Measurements from ENCODE around the gene NR4A1. TPM values are rescaled to one million over a fixed set of nuclear protein-coding genes. Genes with fewer than 3 reads are reported as not detected.
A peak's percentile ranks its signal among the peaks of the same experiment; 100 is the strongest.

Gene NR4A1
- total and polyA plus RNA-seq, 2 of the 13 experiments (the other 11 are each of a cell fraction or from before 2014, with no cell fraction given), result 5.7 to 15.2 TPM

DNA sequence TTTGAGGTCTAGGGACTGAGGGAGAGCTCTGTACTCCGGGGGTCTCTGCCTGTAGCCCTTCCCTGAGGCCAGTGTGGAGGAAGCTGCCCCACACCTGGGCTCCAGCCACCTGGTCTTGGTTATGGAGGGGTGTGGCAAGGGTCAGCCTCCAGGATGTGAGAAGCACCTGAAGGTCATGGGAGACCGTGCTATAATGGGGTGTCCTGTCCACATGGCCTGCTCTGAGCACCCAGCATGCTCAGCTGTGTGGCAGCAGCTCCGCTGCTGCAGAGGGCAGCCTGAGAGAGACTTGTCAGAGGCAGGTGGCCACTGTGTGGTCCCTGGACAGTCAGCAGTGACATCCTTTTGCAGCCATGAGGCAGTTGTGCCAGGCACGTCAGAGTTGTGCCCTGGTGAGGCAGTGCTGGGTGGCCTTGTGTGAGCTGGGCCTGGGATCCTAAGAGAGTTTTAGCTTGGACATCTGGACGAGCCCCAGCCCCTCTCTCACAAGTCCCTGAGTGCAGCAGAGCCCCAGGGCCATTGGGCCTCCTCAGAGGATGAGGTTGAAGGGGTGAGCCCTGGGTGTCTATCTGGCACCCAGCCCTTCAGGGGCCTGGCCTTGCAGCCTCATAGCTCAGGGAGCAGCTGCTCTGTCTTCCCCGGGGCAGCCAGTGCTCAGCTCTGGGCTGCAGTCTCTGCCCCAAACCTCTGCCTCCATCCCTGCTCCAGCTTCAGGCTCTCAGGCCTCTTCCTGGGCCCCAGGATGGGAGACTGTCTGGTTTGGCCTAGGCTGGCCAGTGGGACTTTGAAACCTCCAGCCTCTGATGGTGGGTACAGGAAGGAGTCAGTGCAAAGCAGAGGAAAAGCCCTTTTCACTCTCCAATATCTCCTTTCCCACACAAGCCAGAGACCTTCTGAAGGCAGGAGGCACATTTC, 11.2 kb downstream of the NR4A1 start (continued):
- TF ChIP-seq, protein P1, sequence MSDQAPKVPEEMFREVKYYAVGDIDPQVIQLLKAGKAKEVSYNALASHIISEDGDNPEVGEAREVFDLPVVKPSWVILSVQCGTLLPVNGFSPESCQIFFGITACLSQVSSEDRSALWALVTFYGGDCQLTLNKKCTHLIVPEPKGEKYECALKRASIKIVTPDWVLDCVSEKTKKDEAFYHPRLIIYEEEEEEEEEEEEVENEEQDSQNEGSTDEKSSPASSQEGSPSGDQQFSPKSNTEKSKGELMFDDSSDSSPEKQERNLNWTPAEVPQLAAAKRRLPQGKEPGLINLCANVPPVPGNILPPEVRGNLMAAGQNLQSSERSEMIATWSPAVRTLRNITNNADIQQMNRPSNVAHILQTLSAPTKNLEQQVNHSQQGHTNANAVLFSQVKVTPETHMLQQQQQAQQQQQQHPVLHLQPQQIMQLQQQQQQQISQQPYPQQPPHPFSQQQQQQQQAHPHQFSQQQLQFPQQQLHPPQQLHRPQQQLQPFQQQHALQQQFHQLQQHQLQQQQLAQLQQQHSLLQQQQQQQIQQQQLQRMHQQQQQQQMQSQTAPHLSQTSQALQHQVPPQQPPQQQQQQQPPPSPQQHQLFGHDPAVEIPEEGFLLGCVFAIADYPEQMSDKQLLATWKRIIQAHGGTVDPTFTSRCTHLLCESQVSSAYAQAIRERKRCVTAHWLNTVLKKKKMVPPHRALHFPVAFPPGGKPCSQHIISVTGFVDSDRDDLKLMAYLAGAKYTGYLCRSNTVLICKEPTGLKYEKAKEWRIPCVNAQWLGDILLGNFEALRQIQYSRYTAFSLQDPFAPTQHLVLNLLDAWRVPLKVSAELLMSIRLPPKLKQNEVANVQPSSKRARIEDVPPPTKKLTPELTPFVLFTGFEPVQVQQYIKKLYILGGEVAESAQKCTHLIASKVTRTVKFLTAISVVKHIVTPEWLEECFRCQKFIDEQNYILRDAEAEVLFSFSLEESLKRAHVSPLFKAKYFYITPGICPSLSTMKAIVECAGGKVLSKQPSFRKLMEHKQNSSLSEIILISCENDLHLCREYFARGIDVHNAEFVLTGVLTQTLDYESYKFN (CRISPR knock-in tag; conservative IDR thresholded peaks at IDR 0.05), result peak; percentile 10; the same call in 1 of the 2 replicates
- TF ChIP-seq MBD4 (IDR thresholded peaks at IDR 0.05; ENCODE audit: borderline replicate concordance, low read length) (no peak), NR2C2 (CRISPR knock-in tag; IDR thresholded peaks at IDR 0.05; ENCODE audit: borderline replicate concordance) (peak; percentile 23; the same call in 1 of the 2 replicates), ZFY (CRISPR knock-in tag; IDR thresholded peaks at IDR 0.05) (peak; percentile 65), RBFOX2 (IDR thresholded peaks at IDR 0.05; ENCODE audit: low read depth, low read length) (0 out of 2 replicates have a peak, but pooled peaks have one; percentile 9), TAF1 (CRISPR knock-in tag; IDR thresholded peaks at IDR 0.05) (0 out of 2 replicates have a peak, but pooled peaks have one; percentile 13), ZNF34 (CRISPR knock-in tag; IDR thresholded peaks at IDR 0.05; ENCODE audit: borderline replicate concordance) (0 out of 2 replicates have a peak, but pooled peaks have one; percentile 63), MXD1 (CRISPR knock-in tag; IDR thresholded peaks at IDR 0.05) (peak; percentile 41; the same call in 1 of the 2 replicates), ZNF326 (CRISPR knock-in tag; IDR thresholded peaks at IDR 0.05; ENCODE audit: borderline replicate concordance) (no peak), ZNF710 (CRISPR knock-in tag; IDR thresholded peaks at IDR 0.05; ENCODE audit: borderline replicate concordance) (0 out of 2 replicates have a peak, but pooled peaks have one; percentile 43), ZNF598 (CRISPR knock-in tag; IDR thresholded peaks at IDR 0.05; ENCODE audit: borderline replicate concordance) (0 out of 2 replicates have a peak, but pooled peaks have one; percentile 39), MAX (IDR thresholded peaks at IDR 0.05) (0 out of 2 replicates have a peak, but pooled peaks have one; percentile 5), ZNF350 (CRISPR knock-in tag; IDR thresholded peaks at IDR 0.05; ENCODE audit: borderline replicate concordance, low read depth) (0 out of 2 replicates have a peak, but pooled peaks have one; percentile 16), TFAP4 (IDR thresholded peaks at IDR 0.05; ENCODE audit: borderline replicate concordance, low read depth) (peak; percentile 36; the same call in 1 of the 2 replicates), THRA (CRISPR knock-in tag; IDR thresholded peaks at IDR 0.05; ENCODE audit: borderline replicate concordance) (no peak)
- TF ChIP-seq, protein P2, sequence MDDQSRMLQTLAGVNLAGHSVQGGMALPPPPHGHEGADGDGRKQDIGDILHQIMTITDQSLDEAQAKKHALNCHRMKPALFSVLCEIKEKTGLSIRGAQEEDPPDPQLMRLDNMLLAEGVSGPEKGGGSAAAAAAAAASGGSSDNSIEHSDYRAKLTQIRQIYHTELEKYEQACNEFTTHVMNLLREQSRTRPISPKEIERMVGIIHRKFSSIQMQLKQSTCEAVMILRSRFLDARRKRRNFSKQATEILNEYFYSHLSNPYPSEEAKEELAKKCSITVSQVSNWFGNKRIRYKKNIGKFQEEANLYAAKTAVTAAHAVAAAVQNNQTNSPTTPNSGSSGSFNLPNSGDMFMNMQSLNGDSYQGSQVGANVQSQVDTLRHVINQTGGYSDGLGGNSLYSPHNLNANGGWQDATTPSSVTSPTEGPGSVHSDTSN (CRISPR knock-in tag; IDR thresholded peaks at IDR 0.05; ENCODE audit: borderline replicate concordance), result no peak

All from HepG2 (cell line).